Frontal cortex (tissue), 1 donor: Measurements from ENCODE around the gene TRMT5. TPM values are rescaled to one million over a fixed set of nuclear protein-coding genes. Genes with fewer than 3 reads are reported as not detected.

Source experiments
- small RNA-seq: library from RNA; depleted of rRNA; stranded (forward); fragments of <200 nt; gene quantifications from one replicate; pipeline ENCODE3, GENCODE V24; 2014
- total RNA-seq: library from RNA; depleted of rRNA; stranded (reverse); fragments of >200 nt; gene quantifications from one replicate; pipeline ENCODE4 v1.2.3, GENCODE V29; 2014

The TRMT5 gene
- total RNA-seq, 1 donor from 2014 or later, result 16.3 TPM

Small RNA genes lying within 50 kb of the gene (small RNA-seq; reads per million reads assigned to genes)
- not detected for gene RNU6-398P

Other genes with a start within 250 kb of the TRMT5 start
- 76.2 TPM for gene MNAT1, start 246.3 kb downstream of the TRMT5 start, total RNA-seq
- 59.5 TPM for gene SLC38A6, start 166 bp upstream of the TRMT5 start, total RNA-seq